ENCODE measurements around the gene IL4I1. TPM values are rescaled to one million over a fixed set of nuclear protein-coding genes. Genes with fewer than 3 reads are reported as not detected.
A peak's percentile ranks its signal among the peaks of the same experiment; 100 is the strongest.
"Not testable (repeated sequence)": the region's sequence is repeated elsewhere in the genome, so short reads cannot be mapped to it uniquely, and the experiment has no call there.

IL4I1 gene
- total RNA-seq, 2 donors from 2014 or later, result 0.14 to 2.5 TPM

DNA sequence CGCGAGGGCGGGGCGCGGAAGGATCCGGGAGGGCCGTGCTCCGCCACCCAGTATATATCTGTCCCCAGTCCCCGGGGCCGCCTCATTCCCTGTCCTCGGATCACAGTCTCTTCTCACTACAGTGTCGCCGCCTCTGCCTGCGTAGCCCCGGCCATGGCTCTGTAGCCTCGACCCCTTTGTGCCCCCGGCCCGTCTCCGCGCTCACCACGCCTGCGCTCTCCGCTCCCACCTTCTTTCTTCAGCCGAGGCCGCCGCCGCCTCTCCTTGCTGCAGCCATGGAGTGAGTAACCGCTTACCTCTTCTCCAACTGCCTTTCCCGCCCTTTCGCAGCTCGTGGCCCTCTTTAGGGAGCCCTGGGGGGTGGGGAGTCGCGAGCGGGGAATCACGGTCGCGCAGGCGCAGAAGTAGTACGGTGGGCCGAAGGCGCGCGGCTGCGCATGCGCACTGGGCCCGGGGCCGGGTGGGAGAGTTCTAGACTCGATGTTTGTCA, 32.5 kb upstream of the IL4I1 start, which contains the start of the genes ATF5 and NUP62:
Gene ATF5, plus strand, starts transcription at position 85 of the 490 bp plus-strand sequence. CDS start 1,646 bp downstream, outside the sequence.
Gene NUP62, minus strand, starts transcription at position 384 of the 490 bp plus-strand sequence. CDS start 19,697 bp downstream, outside the sequence.
- H3K4me1 ChIP-seq (replicated peaks), result peaks cover 12% of the 10 kb centered on the region
- H3K27ac ChIP-seq, result peak within 1 kb of the TSS; percentile 91 to 92
- H3K9me3 ChIP-seq, result no peaks in the 10 kb centered on the region
- under 1% methylated on average over 40 of the region's 48 CpGs for WGBS
- intact Hi-C loops (cut with DNase I), result no loop called here
- peak within 1 kb of the TSS; percentile 85 to 92 for H3K4me3 ChIP-seq
- no peaks in the 10 kb centered on the region for H3K36me3 ChIP-seq
- no peaks in the 10 kb centered on the region for H3K27me3 ChIP-seq (replicated peaks; ENCODE audit: insufficient read depth)
- TF ChIP-seq POLR2A (IDR thresholded peaks at IDR 0.05) (no peak), POLR2AphosphoS5 (IDR thresholded peaks at IDR 0.05) (peak; percentile 74), CTCF (IDR thresholded peaks at IDR 0.05) (no peak)
- DNase-seq (ENCODE audit: low spot score), result peak; percentile 74

DNA sequence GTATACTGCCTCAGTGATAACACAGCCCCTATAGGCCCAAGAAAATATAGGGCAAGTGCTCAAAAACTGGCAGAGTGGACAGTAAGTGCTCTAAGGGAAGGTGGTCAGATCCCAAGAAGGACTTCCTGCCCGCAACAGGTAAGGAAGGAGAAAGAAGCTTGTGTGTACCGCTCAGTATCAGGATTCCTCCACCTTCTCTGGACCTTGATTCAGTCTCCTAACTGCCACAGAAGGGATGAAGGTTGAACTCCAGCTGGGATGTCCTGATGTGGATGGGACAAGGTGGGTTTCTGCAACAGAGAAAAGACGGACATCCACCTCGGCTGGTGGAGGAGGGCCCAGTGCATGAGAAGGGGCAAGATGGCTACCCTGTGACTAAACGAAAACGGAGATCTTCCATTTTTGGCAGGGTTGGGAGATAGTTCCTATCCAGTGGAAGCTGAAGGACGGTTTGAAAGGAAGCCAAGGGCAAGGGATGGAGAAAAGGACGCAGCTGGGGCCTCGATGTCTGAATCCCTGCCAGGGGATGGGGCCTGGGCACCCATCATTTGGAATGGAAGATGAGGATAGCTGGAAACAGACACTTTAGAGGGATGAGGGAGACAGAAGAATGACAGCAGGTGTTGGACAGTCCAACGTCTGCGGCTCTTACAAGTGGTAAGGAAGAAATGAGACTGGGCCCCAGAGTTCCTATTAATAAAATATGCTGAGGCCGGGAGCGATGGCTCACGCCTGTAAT, 31.0 kb upstream of the IL4I1 start:
- no peak overlapping the region for H3K4me3 ChIP-seq
- no peaks in the 10 kb centered on the region for H3K27me3 ChIP-seq (replicated peaks; ENCODE audit: insufficient read depth)
- no peaks in the 10 kb centered on the region for H3K36me3 ChIP-seq
- H3K4me1 ChIP-seq (replicated peaks), result peaks cover 12% of the 10 kb centered on the region
- H3K9me3 ChIP-seq, result no peaks in the 10 kb centered on the region
- WGBS, result 83% methylated on average over 14 of the region's 14 CpGs
- intact Hi-C loops (cut with DNase I), result no loop called here
- no peak overlapping the region for H3K27ac ChIP-seq
- no peak for DNase-seq (ENCODE audit: low spot score)
- TF ChIP-seq POLR2AphosphoS5 (IDR thresholded peaks at IDR 0.05) (no peak), CTCF (IDR thresholded peaks at IDR 0.05) (no peak), POLR2A (IDR thresholded peaks at IDR 0.05) (no peak)

GRCh38 chr19:49926515-49926914, 29.8 kb upstream of the IL4I1 start:
- 89% methylated on average over 10 of the region's 10 CpGs for WGBS
- H3K27ac ChIP-seq, result no peak overlapping the region
- TF ChIP-seq POLR2A (IDR thresholded peaks at IDR 0.05) (no peak), POLR2AphosphoS5 (IDR thresholded peaks at IDR 0.05) (no peak), CTCF (IDR thresholded peaks at IDR 0.05) (no peak)
- no peaks in the 10 kb centered on the region for H3K27me3 ChIP-seq (replicated peaks; ENCODE audit: insufficient read depth)
- intact Hi-C loops (cut with DNase I), result no loop called here
- H3K36me3 ChIP-seq, result no peaks in the 10 kb centered on the region
- H3K9me3 ChIP-seq, result no peaks in the 10 kb centered on the region
- no peak overlapping the region for H3K4me3 ChIP-seq
- no peak for DNase-seq (ENCODE audit: low spot score)
- H3K4me1 ChIP-seq (replicated peaks), result peaks cover 12% of the 10 kb centered on the region

GRCh38 chr19:49925486-49925885, 28.8 kb upstream of the IL4I1 start:
- no peak for DNase-seq (ENCODE audit: low spot score)
- peaks cover 12% of the 10 kb centered on the region for H3K4me1 ChIP-seq (replicated peaks)
- H3K4me3 ChIP-seq, result no peak overlapping the region
- intact Hi-C loops (cut with DNase I), result no loop called here
- TF ChIP-seq POLR2AphosphoS5 (IDR thresholded peaks at IDR 0.05) (no peak), POLR2A (IDR thresholded peaks at IDR 0.05) (no peak), CTCF (IDR thresholded peaks at IDR 0.05) (no peak)
- H3K27me3 ChIP-seq (replicated peaks; ENCODE audit: insufficient read depth), result no peaks in the 10 kb centered on the region
- no peak overlapping the region for H3K27ac ChIP-seq
- H3K36me3 ChIP-seq, result no peaks in the 10 kb centered on the region
- no peaks in the 10 kb centered on the region for H3K9me3 ChIP-seq
- 92% methylated on average over 5 of the region's 5 CpGs for WGBS

DNA sequence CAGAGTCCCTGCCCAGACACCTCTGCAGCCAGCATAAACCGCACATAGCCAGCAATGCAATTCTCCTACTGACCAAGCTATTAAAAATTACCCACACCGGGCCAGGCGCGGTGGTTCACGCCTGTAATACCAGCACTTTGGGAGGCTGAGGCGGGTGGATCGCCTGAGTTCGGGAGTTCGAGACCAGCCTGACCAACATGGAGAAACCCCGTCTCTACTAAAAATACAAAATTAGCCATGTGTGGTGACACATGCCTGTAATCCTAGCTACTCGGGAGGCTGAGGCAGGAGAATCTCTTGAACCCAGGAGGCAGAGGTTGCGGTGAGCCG, 28.2 kb upstream of the IL4I1 start:
- DNase-seq (ENCODE audit: low spot score); H3K27me3 ChIP-seq (replicated peaks; ENCODE audit: insufficient read depth); H3K4me1 ChIP-seq (replicated peaks); H3K9me3 ChIP-seq; H3K27ac ChIP-seq; H3K36me3 ChIP-seq; H3K4me3 ChIP-seq; intact Hi-C loops (cut with DNase I): not testable (repeated sequence)
- WGBS, result 96% methylated on average over 13 of the region's 13 CpGs

All from prostate gland (tissue), 2 donors.